Activated T-helper 17 cell treated with anti-CD3 and anti-CD28 coated beads, Interleukin-2, amount 50 U/mL, for 72 hours (primary cell): Measurements from ENCODE around the gene SLC26A11. TPM values are rescaled to one million over a fixed set of nuclear protein-coding genes. Genes with fewer than 3 reads are reported as not detected.
"Not testable (repeated sequence)": the region's sequence is repeated elsewhere in the genome, so short reads cannot be mapped to it uniquely, and the experiment has no call there.

Experiments
- ATAC-seq: fragments of 150-1000 bp; cut with Tn5 transposase; replicated peaks from 2 replicates; pipeline ENCODE4 v1.10.0; 2021; ENCODE audit warnings: mild to moderate bottlenecking, moderate library complexity
- H3K27ac Mint-ChIP-seq: one replicate; pipeline ENCODE4 v1.8.0; 2022; ENCODE audit warnings: mixed read lengths
- H3K27me3 Mint-ChIP-seq: one replicate; pipeline ENCODE4 v1.8.0; 2022; ENCODE audit warnings: mixed read lengths
- H3K36me3 Mint-ChIP-seq: one replicate; pipeline ENCODE4 v1.8.0; 2022; ENCODE audit warnings: low read depth, mild to moderate bottlenecking, mixed read lengths
- H3K4me1 Mint-ChIP-seq: one replicate; pipeline ENCODE4 v1.8.0; 2022; ENCODE audit warnings: mixed read lengths
- H3K4me3 Mint-ChIP-seq: one replicate; pipeline ENCODE4 v1.8.0; 2022; ENCODE audit warnings: mild to moderate bottlenecking, mixed read lengths
- H3K9me3 Mint-ChIP-seq: one replicate; pipeline ENCODE4 v1.8.0; 2022; ENCODE audit warnings: mixed read lengths
- total RNA-seq, 2 donors: library from RNA; stranded (reverse); gene quantifications; one replicate each; pipeline ENCODE4 v1.2.3, GENCODE V29; 2022

SLC26A11 gene
- total RNA-seq, 2 donors from 2014 or later: 23.5 to 37.3 TPM

GRCh38 chr17:80251966-80252365 lies 31.7 kb downstream of the SLC26A11 start:
- Mint-ChIP-seq H3K36me3 (peaks cover 10% of the 10 kb centered on the region), H3K4me3 (no peak overlapping the region), H3K9me3 (no peaks in the 10 kb centered on the region), H3K27me3 (no peaks in the 10 kb centered on the region), H3K27ac (peak overlapping the region; percentile 97), H3K4me1 (peaks cover 13% of the 10 kb centered on the region)
- no peak for ATAC-seq

GRCh38 chr17:80252871-80253270 lies 32.6 kb downstream of the SLC26A11 start:
- Mint-ChIP-seq H3K9me3 (no peaks in the 10 kb centered on the region), H3K27me3 (no peaks in the 10 kb centered on the region), H3K4me1 (peaks cover 19% of the 10 kb centered on the region), H3K4me3 (peak overlapping the region; percentile 92), H3K36me3 (peaks cover 12% of the 10 kb centered on the region), H3K27ac (peak overlapping the region; percentile 97)
- ATAC-seq: peak; percentile 68

- Mint-ChIP-seq H3K4me3 (peak overlapping the region; percentile 92), H3K4me1 (peaks cover 28% of the 10 kb centered on the region), H3K36me3 (peaks cover 21% of the 10 kb centered on the region), H3K27me3 (no peaks in the 10 kb centered on the region), H3K9me3 (no peaks in the 10 kb centered on the region), H3K27ac (peak overlapping the region; percentile 97)
- no peak for ATAC-seq
Measured at GRCh38 chr17:80253631-80254395, 33.6 kb downstream of the SLC26A11 start.

- Mint-ChIP-seq H3K36me3 (peaks cover 27% of the 10 kb centered on the region), H3K27ac (peak overlapping the region; percentile 97), H3K27me3 (no peaks in the 10 kb centered on the region), H3K4me3 (peak overlapping the region; percentile 92), H3K4me1 (peaks cover 32% of the 10 kb centered on the region), H3K9me3 (no peaks in the 10 kb centered on the region)
- ATAC-seq: peak; percentile 73
Measured at GRCh38 chr17:80254396-80255251, 34.4 kb downstream of the SLC26A11 start.

- Mint-ChIP-seq H3K4me3 (peak overlapping the region; percentile 92), H3K27ac (peak overlapping the region; percentile 97)
Measured at GRCh38 chr17:80256034-80256350, 35.8 kb downstream of the SLC26A11 start.

GRCh38 chr17:80257716-80258213 lies 37.5 kb downstream of the SLC26A11 start:
- no peak for ATAC-seq
- H3K36me3 Mint-ChIP-seq: peaks cover 42% of the 10 kb centered on the region
- peaks cover 44% of the 10 kb centered on the region for H3K4me1 Mint-ChIP-seq
- peak overlapping the region; percentile 96 for H3K27ac Mint-ChIP-seq
- no peaks in the 10 kb centered on the region for H3K27me3 Mint-ChIP-seq
- peak overlapping the region; percentile 92 for H3K4me3 Mint-ChIP-seq
- no peaks in the 10 kb centered on the region for H3K9me3 Mint-ChIP-seq

More at GRCh38 chr17:80256034-80256350, 35.8 kb downstream of the SLC26A11 start:
- no peak for ATAC-seq
- Mint-ChIP-seq H3K4me1 (peaks cover 32% of the 10 kb centered on the region), H3K36me3 (peaks cover 31% of the 10 kb centered on the region), H3K27me3 (no peaks in the 10 kb centered on the region), H3K9me3 (no peaks in the 10 kb centered on the region)

GRCh38 chr17:80258296-80258695 lies 38.1 kb downstream of the SLC26A11 start:
- peaks cover 42% of the 10 kb centered on the region for H3K36me3 Mint-ChIP-seq

GRCh38 chr17:80259457-80260068 lies 39.3 kb downstream of the SLC26A11 start:
- no peak for ATAC-seq

More at GRCh38 chr17:80258296-80258695, 38.1 kb downstream of the SLC26A11 start:
- H3K27me3 Mint-ChIP-seq, H3K9me3 Mint-ChIP-seq: not testable (repeated sequence)
- H3K4me3 Mint-ChIP-seq: peak overlapping the region; percentile 92
- peaks cover 44% of the 10 kb centered on the region for H3K4me1 Mint-ChIP-seq
- peak; percentile 18 for ATAC-seq
- H3K27ac Mint-ChIP-seq: peak overlapping the region; percentile 96

GRCh38 chr17:80260069-80260535 lies 39.9 kb downstream of the SLC26A11 start:
- Mint-ChIP-seq H3K36me3 (peaks cover 32% of the 10 kb centered on the region), H3K4me1 (peaks cover 33% of the 10 kb centered on the region), H3K4me3 (peak overlapping the region; percentile 92), H3K27ac (peak overlapping the region; percentile 96), H3K27me3 (no peaks in the 10 kb centered on the region), H3K9me3 (no peaks in the 10 kb centered on the region)
- ATAC-seq: peak; percentile 43

More at GRCh38 chr17:80259457-80260068, 39.3 kb downstream of the SLC26A11 start:
- no peaks in the 10 kb centered on the region for H3K9me3 Mint-ChIP-seq
- H3K36me3 Mint-ChIP-seq: peaks cover 38% of the 10 kb centered on the region
- H3K4me1 Mint-ChIP-seq: peaks cover 38% of the 10 kb centered on the region
- peak overlapping the region; percentile 92 for H3K4me3 Mint-ChIP-seq
- H3K27ac Mint-ChIP-seq: peak overlapping the region; percentile 96
- no peaks in the 10 kb centered on the region for H3K27me3 Mint-ChIP-seq

GRCh38 chr17:80260791-80261158 lies 40.5 kb downstream of the SLC26A11 start, which contains the start of gene RNF213:
Gene RNF213 (plus strand): TSS chr17:80260852. CDS start chr17:80263682, 2,830 bp downstream.
- Mint-ChIP-seq H3K9me3 (no peaks in the 10 kb centered on the region), H3K27me3 (no peaks in the 10 kb centered on the region), H3K36me3 (peaks cover 32% of the 10 kb centered on the region), H3K4me1 (peaks cover 35% of the 10 kb centered on the region), H3K27ac (peak within 1 kb of the TSS; percentile 98), H3K4me3 (peak within 1 kb of the TSS; percentile 99)
- ATAC-seq: peak; percentile 7

GRCh38 chr17:80261159-80261894 lies 41.1 kb downstream of the SLC26A11 start:
- Mint-ChIP-seq H3K4me3 (peak overlapping the region; percentile 99), H3K36me3 (peaks cover 32% of the 10 kb centered on the region), H3K27ac (peak overlapping the region; percentile 98), H3K4me1 (peaks cover 38% of the 10 kb centered on the region), H3K9me3 (no peaks in the 10 kb centered on the region), H3K27me3 (no peaks in the 10 kb centered on the region)
- ATAC-seq: peak; percentile 5

GRCh38 chr17:80261895-80262279 lies 41.7 kb downstream of the SLC26A11 start:
- Mint-ChIP-seq H3K36me3 (peaks cover 32% of the 10 kb centered on the region), H3K27me3 (no peaks in the 10 kb centered on the region), H3K4me1 (peaks cover 38% of the 10 kb centered on the region), H3K9me3 (no peaks in the 10 kb centered on the region), H3K4me3 (peak overlapping the region; percentile 99), H3K27ac (peak overlapping the region; percentile 98)
- ATAC-seq: no peak

GRCh38 chr17:80262291-80262690 lies 42.1 kb downstream of the SLC26A11 start:
- no peak for ATAC-seq
- no peaks in the 10 kb centered on the region for H3K9me3 Mint-ChIP-seq
- H3K4me1 Mint-ChIP-seq: peaks cover 38% of the 10 kb centered on the region
- H3K36me3 Mint-ChIP-seq: peaks cover 32% of the 10 kb centered on the region
- H3K27me3 Mint-ChIP-seq: no peaks in the 10 kb centered on the region
- H3K27ac Mint-ChIP-seq: peak overlapping the region; percentile 98
- H3K4me3 Mint-ChIP-seq: peak overlapping the region; percentile 99
